Measurements from ENCODE around the gene MAML2. TPM values are rescaled to one million over a fixed set of nuclear protein-coding genes. Genes with fewer than 3 reads are reported as not detected.

The MAML2 gene
- total and polyA plus RNA-seq, 2 of the 8 experiments (the other 6 are each of a cell fraction or from before 2014, with no cell fraction given), result 3.8 to 6.6 TPM

GRCh38 chr11:96132437-96132836 lies 210.6 kb downstream of the MAML2 start:
- Histone ChIP-seq H4K5ac (ENCODE audit: insufficient read length, low read depth, low read length) (no peak overlapping the region), H3K4me2 (ENCODE audit: insufficient read depth in 1 of 2, low read depth in 2 of 2, low read length in 2 of 2) (no peak overlapping the region), H3K56ac (replicated peaks; ENCODE audit: insufficient read length, low read depth, low read length) (no peak overlapping the region), H2AFZ (ENCODE audit: low read length) (no peak overlapping the region), H2BK5ac (ENCODE audit: low read depth, low read length) (no peak overlapping the region), H3K14ac (ENCODE audit: insufficient read length) (no peak overlapping the region), H3K4ac (replicated peaks; ENCODE audit: insufficient read length, low read depth, low read length) (no peak overlapping the region), H3K9me3 (ENCODE audit: insufficient read depth in 2 of 2, low read depth in 1 of 2, low read length in 1 of 2) (no peaks in the 10 kb centered on the region), H2BK15ac (ENCODE audit: low read length) (no peak overlapping the region), H2BK120ac (replicated peaks; ENCODE audit: low read depth, low read length) (no peak overlapping the region), H4K20me1 (replicated peaks in 1 of 2; ENCODE audit: control insufficient read depth in 1 of 2, insufficient read depth in 2 of 2, low read length in 2 of 2) (no peaks in the 10 kb centered on the region), H3K23me2 (ENCODE audit: low read depth, low read length) (no peaks in the 10 kb centered on the region), H3K36me3 (ENCODE audit: control insufficient read depth in 2 of 4, insufficient read depth in 4 of 4, low read length in 3 of 4) (no peaks in the 10 kb centered on the region), H4K8ac (ENCODE audit: extremely low read depth, insufficient read depth, low read length) (no peak overlapping the region), H3K79me1 (ENCODE audit: low read depth, low read length) (no peaks in the 10 kb centered on the region), H3K27me3 (replicated peaks in 1 of 4; ENCODE audit: control insufficient read depth in 3 of 4, extremely low read depth in 1 of 4, insufficient read depth in 3 of 4, low read length in 3 of 4) (no peaks in the 10 kb centered on the region), H3K27ac (ENCODE audit: low read depth, low read length) (no peak overlapping the region), H3K9ac (replicated peaks in 1 of 4; ENCODE audit: extremely low read depth in 1 of 4, low read depth in 3 of 4, low read length in 3 of 4) (no peak overlapping the region), H2AK5ac (ENCODE audit: low read depth, low read length) (no peak overlapping the region), H3K4me1 (replicated peaks in 1 of 4; ENCODE audit: control insufficient read depth in 3 of 4, insufficient read depth in 4 of 4, low read length in 3 of 4) (no peaks in the 10 kb centered on the region), H2BK12ac (ENCODE audit: low read depth, low read length) (no peak overlapping the region), H3K23ac (ENCODE audit: insufficient read length) (no peak overlapping the region), H2BK20ac (ENCODE audit: low read length) (no peak overlapping the region), H4K91ac (replicated peaks; ENCODE audit: insufficient read length, low read length) (no peak overlapping the region), H3K79me2 (ENCODE audit: control insufficient read depth in 1 of 2, insufficient read depth in 2 of 2, low read length in 2 of 2) (no peaks in the 10 kb centered on the region), H3K4me3 (ENCODE audit: extremely low read depth in 1 of 4, insufficient read depth in 2 of 4, low read depth in 3 of 4, low read length in 4 of 4) (no peak overlapping the region), H3K18ac (ENCODE audit: extremely low read depth, low read length) (no peak overlapping the region)
- ChIA-PET CTCF (ENCODE audit: partially characterized antibody) (no interaction called here), POLR2A (ENCODE audit: partially characterized antibody) (no interaction called here)
- 100% methylated on average over 2 of the region's 2 CpGs; no CpG with 5 or more reads in 1 of the 2 experiments for WGBS, 2 experiments (ENCODE audit: extremely low coverage in 1 of 2, insufficient coverage in 1 of 2, insufficient read length in 1 of 2, insufficient replicate concordance in 2 of 2, low coverage in 1 of 2, low lambda C conversion rate in 2 of 2, missing lambda C conversion rate in 1 of 2)
- DNase-seq (ENCODE audit: low read depth in 1 of 2, low spot score in 2 of 2) (no peak), FAIRE-seq (no peak)
- TF ChIP-seq BACH1 (IDR thresholded peaks at IDR 0.05; ENCODE audit: low read length) (no peak), NRF1 (IDR thresholded peaks at IDR 0.05; ENCODE audit: low read depth, low read length) (no peak), KDM4A (IDR thresholded peaks at IDR 0.05; ENCODE audit: low read depth, low read length, severe bottlenecking) (no peak), EP300 (IDR thresholded peaks at IDR 0.05; ENCODE audit: borderline replicate concordance in 1 of 2, low read depth in 2 of 2, low read length in 2 of 2) (no peak), RBBP5 (IDR thresholded peaks at IDR 0.05; ENCODE audit: borderline replicate concordance, low read depth, low read length) (no peak), EGR1 (IDR thresholded peaks at IDR 0.05; ENCODE audit: borderline replicate concordance, low read depth, low read length) (no peak), GABPA (IDR thresholded peaks at IDR 0.05; ENCODE audit: borderline replicate concordance, insufficient read depth, low read length) (no peak), SAP30 (IDR thresholded peaks at IDR 0.05; ENCODE audit: insufficient read depth, insufficient replicate concordance, low read length) (no peak), CHD2 (IDR thresholded peaks at IDR 0.05; ENCODE audit: low read length) (no peak), TAF7 (optimal IDR thresholded peaks at IDR 0.05; ENCODE audit: borderline replicate concordance, low read depth, low read length) (no peak)
